Measurements from ENCODE around the gene CHMP6.

Gene CHMP6

DNA sequence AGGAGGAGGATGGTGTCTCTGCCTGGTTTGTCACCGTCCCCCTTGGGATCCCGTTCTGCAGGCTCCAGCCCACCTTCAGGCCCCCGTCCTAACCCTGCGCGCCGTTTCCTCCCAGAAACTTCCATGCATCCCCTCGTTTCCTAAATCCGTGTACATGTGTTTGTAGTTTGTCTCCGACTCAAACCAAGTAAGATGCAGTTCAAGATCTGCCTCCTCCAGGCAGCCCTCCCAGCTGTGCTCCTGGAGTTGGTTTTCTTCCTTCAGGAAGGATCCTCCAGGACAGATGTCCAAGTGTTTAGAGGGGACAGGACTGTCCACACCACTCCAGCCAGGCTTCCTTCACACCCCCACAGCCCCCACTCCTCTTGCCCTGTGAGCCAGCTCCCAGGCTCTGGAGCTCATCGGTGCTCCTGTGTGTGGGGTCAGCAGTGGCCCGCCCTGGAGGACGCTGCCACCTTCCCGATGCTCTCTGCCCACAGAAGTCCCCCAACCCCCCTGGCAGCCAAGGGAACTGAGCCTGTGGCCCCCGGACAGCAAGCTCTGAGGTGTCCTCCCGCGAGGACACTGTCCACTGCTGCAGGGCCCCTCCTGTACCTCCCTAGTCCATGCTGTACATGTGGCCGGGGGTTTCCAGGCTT, 54.6 kb downstream of the CHMP6 start:
- no peak for DNase-seq

DNA sequence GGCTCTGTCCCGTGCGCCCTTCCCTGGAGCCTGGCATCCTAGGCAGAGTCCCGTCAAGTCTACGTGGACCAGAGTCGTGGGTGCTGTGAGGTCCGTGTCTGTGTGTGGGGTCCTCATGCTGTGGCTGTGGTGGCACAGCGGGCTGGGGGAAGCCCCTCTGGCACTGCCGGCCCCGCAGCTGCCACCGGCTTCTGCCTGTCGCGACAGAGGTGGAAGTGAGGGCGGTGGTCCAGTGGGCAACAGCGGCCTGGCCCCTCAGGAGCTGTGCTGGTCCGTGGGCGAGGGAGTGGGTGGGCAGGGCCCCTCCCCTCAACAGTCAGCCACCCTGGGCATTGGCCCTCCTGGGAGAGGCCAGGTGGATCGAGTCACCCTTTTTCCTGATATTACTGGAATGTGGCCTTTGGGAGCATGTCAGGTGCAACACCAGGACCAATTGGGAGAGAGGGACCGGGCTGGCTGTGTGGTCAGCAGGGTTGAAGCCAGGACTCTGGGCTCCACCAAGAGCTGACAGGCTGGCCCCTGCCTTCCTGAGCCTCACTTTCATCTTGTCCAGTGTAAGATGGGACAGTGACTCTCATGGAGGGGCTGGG, 55.2 kb downstream of the CHMP6 start:
- no peak for DNase-seq

DNA sequence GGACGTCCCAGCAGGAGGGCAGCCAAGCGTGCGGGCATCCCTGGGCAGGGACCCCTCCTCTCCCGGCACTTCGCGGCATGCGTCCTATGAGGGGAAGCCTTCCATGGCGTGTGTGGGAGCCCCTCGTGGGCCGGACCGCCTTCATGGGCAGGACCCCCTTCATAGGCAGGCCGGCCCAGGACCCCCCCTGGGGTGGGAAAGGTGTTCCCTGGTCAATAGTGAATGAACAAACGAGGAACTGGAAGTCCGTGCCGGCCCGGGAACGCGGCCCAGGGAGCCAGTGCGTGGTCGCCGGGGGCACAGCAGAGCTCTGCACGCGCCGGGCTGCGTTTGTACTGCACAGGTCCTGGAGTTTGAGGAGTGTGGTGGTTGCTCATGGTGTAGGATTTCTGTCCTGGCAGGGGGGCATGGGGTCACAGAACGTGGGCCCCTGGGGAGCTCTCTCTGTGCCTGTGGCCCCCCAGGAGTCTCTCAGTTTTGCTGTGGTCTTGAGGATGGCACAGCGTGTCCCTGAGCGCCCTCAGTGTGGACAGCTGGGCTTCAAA, 57.3 kb downstream of the CHMP6 start:
- DNase-seq = no peak

DNA sequence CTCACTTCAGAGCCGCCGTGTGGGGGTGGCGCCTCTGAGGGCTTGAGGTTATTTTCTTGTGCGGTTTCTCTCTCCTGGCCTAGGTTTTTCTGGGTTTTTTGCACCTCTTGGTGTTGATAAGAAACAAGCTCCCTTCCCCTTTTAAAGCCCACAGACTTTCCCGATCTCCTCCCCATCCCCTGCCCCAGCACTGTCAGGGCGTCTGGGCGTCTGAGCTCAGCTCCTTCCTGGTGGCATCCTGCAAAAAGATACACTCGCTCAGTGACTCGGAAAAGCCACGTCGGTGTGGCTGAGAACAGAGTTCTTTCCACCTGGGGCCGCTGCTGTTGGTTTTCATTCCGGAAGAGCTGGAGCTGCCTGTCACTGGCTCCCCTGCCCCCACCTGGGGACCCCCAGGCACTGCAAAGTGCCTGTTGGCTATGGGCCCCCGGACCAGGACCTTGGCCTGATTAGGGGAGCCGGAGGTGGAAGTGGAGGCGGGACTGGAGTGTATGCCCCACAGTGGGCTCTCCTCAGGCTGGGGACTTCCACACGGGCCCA, 57.8 kb downstream of the CHMP6 start:
- no peak for DNase-seq
